ENCODE results near the gene CPED1. TPM values are rescaled to one million over a fixed set of nuclear protein-coding genes. Genes with fewer than 3 reads are reported as not detected.

Gene CPED1
- total RNA-seq, 3 donors from 2014 or later (not counting 1 experiment from before 2014, with no cell fraction given), result 0.50 to 1.3 (median 0.96) TPM

- intact Hi-C loops (cut with micrococcal nuclease), result no loop called here
- Mint-ChIP-seq H3K27me3 (ENCODE audit: low read depth in 2 of 2) (peaks cover 18 to 42% of the 10 kb centered on the region in 2 donors), H3K36me3 (no peaks in the 10 kb centered on the region), H3K4me3 (no peak overlapping the region), H3K4me1 (peaks cover 0 to 5% of the 10 kb centered on the region in 2 donors), H3K27ac (no peak overlapping the region), H3K9me3 (no peaks in the 10 kb centered on the region)
- peak in 2 of 3 donors; percentile 36 to 65 for ATAC-seq
- H3K4me1 ChIP-seq (ENCODE audit: control insufficient read depth, insufficient read depth, low read length), result no peaks in the 10 kb centered on the region
- H3K27ac ChIP-seq (ENCODE audit: low read length), result no peak overlapping the region
- H3K36me3 ChIP-seq (ENCODE audit: control insufficient read depth, insufficient read depth, low read length), result no peaks in the 10 kb centered on the region
- no peaks in the 10 kb centered on the region for H3K9me3 ChIP-seq (ENCODE audit: control insufficient read depth, insufficient read depth, low read length)
- TF ChIP-seq CTCF (IDR thresholded peaks at IDR 0.05), result no peak
- H3K27me3 ChIP-seq (ENCODE audit: control insufficient read depth, insufficient read depth, low read length), result peaks cover 1% of the 10 kb centered on the region
- 52% methylated on average over 2 of the region's 2 CpGs for WGBS (ENCODE audit: insufficient coverage)
- no peak overlapping the region for H3K4me3 ChIP-seq (ENCODE audit: low read length)
- peak in 1 of 2 donors; percentile 78 for DNase-seq
Observed at GRCh38 chr7:120996333-120996987, 7.9 kb downstream of the CPED1 start.

- Histone ChIP-seq H3K9me3 (ENCODE audit: control insufficient read depth, insufficient read depth, low read length) (no peaks in the 10 kb centered on the region), H3K27me3 (ENCODE audit: control insufficient read depth, insufficient read depth, low read length) (no peaks in the 10 kb centered on the region), H3K27ac (ENCODE audit: low read length) (no peak overlapping the region), H3K4me3 (ENCODE audit: low read length) (no peak overlapping the region), H3K36me3 (ENCODE audit: control insufficient read depth, insufficient read depth, low read length) (no peaks in the 10 kb centered on the region), H3K4me1 (ENCODE audit: control insufficient read depth, insufficient read depth, low read length) (no peaks in the 10 kb centered on the region)
- H3K36me3 Mint-ChIP-seq, result no peaks in the 10 kb centered on the region
- no peak overlapping the region for H3K4me3 Mint-ChIP-seq
- H3K27me3 Mint-ChIP-seq (ENCODE audit: low read depth in 2 of 2), result peaks cover 18 to 37% of the 10 kb centered on the region in 2 donors
- TF ChIP-seq CTCF (IDR thresholded peaks at IDR 0.05), result no peak
- H3K4me1 Mint-ChIP-seq, result peaks cover 0 to 5% of the 10 kb centered on the region in 2 donors
- no peak overlapping the region for H3K27ac Mint-ChIP-seq
- no peaks in the 10 kb centered on the region for H3K9me3 Mint-ChIP-seq
- ATAC-seq (no peak), DNase-seq (no peak)
- intact Hi-C loops (cut with micrococcal nuclease), result no loop called here
Observed at GRCh38 chr7:120996988-120997345, 8.5 kb downstream of the CPED1 start.

DNA sequence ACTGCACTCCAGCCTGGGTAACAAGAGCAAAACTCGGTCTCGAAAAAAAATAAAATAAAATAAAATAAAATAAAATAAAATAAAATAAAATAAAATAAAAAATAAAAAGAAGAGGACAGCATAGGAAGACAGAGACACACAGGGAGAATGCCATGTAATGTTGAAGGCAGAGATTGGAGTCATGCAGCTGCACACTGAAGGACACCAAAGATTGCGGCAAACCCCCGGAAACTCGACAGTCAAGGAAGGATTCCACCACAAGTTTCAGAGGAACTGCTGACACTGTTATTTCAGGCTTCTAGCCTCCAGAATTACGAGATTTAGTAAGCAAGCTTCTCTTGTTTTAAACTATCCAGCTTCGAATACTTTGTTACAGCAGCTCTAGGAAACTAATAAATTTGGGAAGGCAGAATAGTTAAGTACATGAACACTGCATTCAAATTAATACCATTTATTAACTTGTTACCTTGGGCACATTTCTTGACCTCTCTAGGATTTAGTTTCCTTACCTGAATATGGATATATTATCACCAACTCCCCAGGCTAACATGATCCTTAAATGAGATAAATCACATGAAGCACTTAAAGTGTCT lies 9.5 kb downstream of the CPED1 start:
- Histone ChIP-seq H3K36me3 (ENCODE audit: control insufficient read depth, insufficient read depth, low read length) (no peaks in the 10 kb centered on the region), H3K9me3 (ENCODE audit: control insufficient read depth, insufficient read depth, low read length) (no peaks in the 10 kb centered on the region), H3K27me3 (ENCODE audit: control insufficient read depth, insufficient read depth, low read length) (no peaks in the 10 kb centered on the region), H3K4me3 (ENCODE audit: low read length) (no peak overlapping the region), H3K4me1 (ENCODE audit: control insufficient read depth, insufficient read depth, low read length) (no peaks in the 10 kb centered on the region), H3K27ac (ENCODE audit: low read length) (no peak overlapping the region)
- H3K27me3 Mint-ChIP-seq (ENCODE audit: low read depth in 2 of 2), result peaks cover 14 to 30% of the 10 kb centered on the region in 2 donors
- 68% methylated on average over 4 of the region's 7 CpGs for WGBS (ENCODE audit: insufficient coverage)
- H3K36me3 Mint-ChIP-seq, result no peaks in the 10 kb centered on the region
- no peak for ATAC-seq
- no peak overlapping the region for H3K4me3 Mint-ChIP-seq
- intact Hi-C loops (cut with micrococcal nuclease), result no loop called here
- no peak overlapping the region for H3K27ac Mint-ChIP-seq
- peaks cover 0 to 5% of the 10 kb centered on the region in 2 donors for H3K4me1 Mint-ChIP-seq
- no peaks in the 10 kb centered on the region for H3K9me3 Mint-ChIP-seq
- DNase-seq, result no peak
- no peak for TF ChIP-seq CTCF (IDR thresholded peaks at IDR 0.05)

- no peak overlapping the region for H3K4me3 ChIP-seq (ENCODE audit: low read length)
- H3K36me3 ChIP-seq (ENCODE audit: control insufficient read depth, insufficient read depth, low read length), result no peaks in the 10 kb centered on the region
- no peaks in the 10 kb centered on the region for H3K9me3 ChIP-seq (ENCODE audit: control insufficient read depth, insufficient read depth, low read length)
- Mint-ChIP-seq H3K4me3 (no peak overlapping the region), H3K27me3 (ENCODE audit: low read depth in 2 of 2) (peaks cover 17 to 29% of the 10 kb centered on the region in 2 donors), H3K27ac (no peak overlapping the region), H3K36me3 (no peaks in the 10 kb centered on the region), H3K4me1 (peaks cover 0 to 5% of the 10 kb centered on the region in 2 donors), H3K9me3 (no peaks in the 10 kb centered on the region)
- no peak for ATAC-seq
- H3K27me3 ChIP-seq (ENCODE audit: control insufficient read depth, insufficient read depth, low read length), result no peaks in the 10 kb centered on the region
- intact Hi-C loops (cut with micrococcal nuclease), result no loop called here
- WGBS (ENCODE audit: insufficient coverage), result 40% methylated on average over 1 of the region's 1 CpG
- no peak for DNase-seq
- H3K27ac ChIP-seq (ENCODE audit: low read length), result no peak overlapping the region
- TF ChIP-seq CTCF (IDR thresholded peaks at IDR 0.05), result no peak
- H3K4me1 ChIP-seq (ENCODE audit: control insufficient read depth, insufficient read depth, low read length), result no peaks in the 10 kb centered on the region
Observed at GRCh38 chr7:120998520-120998919, 10.0 kb downstream of the CPED1 start.

Measured in natural killer cell (primary cell).